ENCODE data around the gene PTAR1. TPM values are rescaled to one million over a fixed set of nuclear protein-coding genes. Genes with fewer than 3 reads are reported as not detected.
"Not testable (repeated sequence)": the region's sequence is repeated elsewhere in the genome, so short reads cannot be mapped to it uniquely, and the experiment has no call there.

The PTAR1 gene
- total RNA-seq, 1 donor from 2014 or later = 76.8 TPM

DNA sequence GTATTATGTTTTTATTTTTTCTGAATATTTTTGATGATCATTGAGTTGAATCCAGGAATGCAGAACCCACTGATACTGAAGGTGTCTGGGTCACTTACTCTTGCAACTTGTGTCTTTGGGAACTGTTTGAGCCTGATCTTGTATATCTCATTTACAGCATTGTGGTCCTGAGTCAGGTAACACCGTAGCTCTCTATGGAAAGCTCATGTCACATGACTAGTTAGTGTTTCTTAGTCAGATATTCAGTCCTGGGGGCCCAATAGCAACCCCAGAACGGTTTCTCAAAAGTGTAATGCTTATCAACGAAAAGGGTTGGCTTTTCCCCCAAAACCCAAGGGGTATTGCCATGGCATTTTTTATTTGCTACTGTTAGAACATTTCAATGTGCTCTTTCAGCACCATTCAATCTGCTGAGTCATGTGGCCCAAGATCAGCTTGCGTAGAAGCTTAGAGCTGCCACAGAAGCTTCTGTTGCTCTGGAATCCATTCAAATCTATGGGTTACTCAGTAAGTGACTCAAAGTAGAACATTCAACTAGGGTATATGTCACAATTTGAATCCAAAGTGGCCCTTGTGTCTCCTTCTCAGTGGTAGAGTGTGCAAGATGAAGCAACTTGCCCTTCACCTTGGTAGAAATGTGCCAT is 12.1 kb upstream of the PTAR1 start:
- Histone ChIP-seq H3K9ac (ENCODE audit: low read length) (no peak overlapping the region), H3K9me3 (ENCODE audit: insufficient read depth, low read depth, low read length) (no peaks in the 10 kb centered on the region), H3K4me1 (ENCODE audit: insufficient read depth, low read length) (no peaks in the 10 kb centered on the region), H2AFZ (ENCODE audit: low read depth, low read length) (no peak overlapping the region), H3K27ac (ENCODE audit: low read depth, low read length) (no peak overlapping the region), H3K79me2 (ENCODE audit: insufficient read depth, low read length) (no peaks in the 10 kb centered on the region), H3K36me3 (ENCODE audit: insufficient read depth, low read length) (no peaks in the 10 kb centered on the region), H3K4me2 (ENCODE audit: low read length) (no peak overlapping the region), H3K27me3 (ENCODE audit: insufficient read depth, low read length) (no peaks in the 10 kb centered on the region), H4K20me1 (ENCODE audit: insufficient read depth, low read length) (no peaks in the 10 kb centered on the region), H3K4me3 (ENCODE audit: insufficient read depth, low read depth, low read length) (no peak overlapping the region)
- Mint-ChIP-seq H3K4me3 (ENCODE audit: unreplicated experiment) (no peak overlapping the region), H3K27me3 (ENCODE audit: low read depth, unreplicated experiment) (no peaks in the 10 kb centered on the region), H3K36me3 (ENCODE audit: low read depth, unreplicated experiment) (no peaks in the 10 kb centered on the region), H3K4me1 (ENCODE audit: low read depth, unreplicated experiment) (no peaks in the 10 kb centered on the region), H3K27ac (ENCODE audit: unreplicated experiment) (no peak overlapping the region), H3K9me3 (ENCODE audit: unreplicated experiment) (peaks cover 4% of the 10 kb centered on the region)
- DNase-seq (ENCODE audit: low read depth) (peak; percentile 77), FAIRE-seq (no peak)
- no peak for TF ChIP-seq EZH2 (IDR thresholded peaks at IDR 0.05; ENCODE audit: insufficient read depth, low read length)
- TF ChIP-seq, protein P1, sequence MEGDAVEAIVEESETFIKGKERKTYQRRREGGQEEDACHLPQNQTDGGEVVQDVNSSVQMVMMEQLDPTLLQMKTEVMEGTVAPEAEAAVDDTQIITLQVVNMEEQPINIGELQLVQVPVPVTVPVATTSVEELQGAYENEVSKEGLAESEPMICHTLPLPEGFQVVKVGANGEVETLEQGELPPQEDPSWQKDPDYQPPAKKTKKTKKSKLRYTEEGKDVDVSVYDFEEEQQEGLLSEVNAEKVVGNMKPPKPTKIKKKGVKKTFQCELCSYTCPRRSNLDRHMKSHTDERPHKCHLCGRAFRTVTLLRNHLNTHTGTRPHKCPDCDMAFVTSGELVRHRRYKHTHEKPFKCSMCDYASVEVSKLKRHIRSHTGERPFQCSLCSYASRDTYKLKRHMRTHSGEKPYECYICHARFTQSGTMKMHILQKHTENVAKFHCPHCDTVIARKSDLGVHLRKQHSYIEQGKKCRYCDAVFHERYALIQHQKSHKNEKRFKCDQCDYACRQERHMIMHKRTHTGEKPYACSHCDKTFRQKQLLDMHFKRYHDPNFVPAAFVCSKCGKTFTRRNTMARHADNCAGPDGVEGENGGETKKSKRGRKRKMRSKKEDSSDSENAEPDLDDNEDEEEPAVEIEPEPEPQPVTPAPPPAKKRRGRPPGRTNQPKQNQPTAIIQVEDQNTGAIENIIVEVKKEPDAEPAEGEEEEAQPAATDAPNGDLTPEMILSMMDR (IDR thresholded peaks at IDR 0.05; ENCODE audit: insufficient read depth, low read depth, low read length) = no peak

DNA sequence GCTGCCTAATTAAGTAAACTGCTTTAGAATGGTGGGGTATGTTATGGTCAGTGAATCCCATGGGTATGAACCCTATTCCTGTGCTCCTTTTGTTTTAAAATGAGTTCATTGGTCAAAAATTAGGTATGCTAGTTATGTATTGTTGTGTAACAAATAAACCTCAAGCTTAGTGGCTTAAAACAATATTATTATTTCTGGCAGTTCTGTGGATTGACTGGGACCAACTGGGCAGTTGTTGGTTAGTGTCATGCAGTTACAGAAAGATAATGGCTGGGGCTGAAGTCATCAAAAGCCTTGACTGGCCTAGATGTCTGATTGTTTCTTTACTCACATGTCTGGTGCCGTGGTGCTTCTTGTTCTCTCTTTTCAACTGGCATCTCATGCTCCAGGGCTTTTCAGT is 8.9 kb upstream of the PTAR1 start:
- H3K36me3 Mint-ChIP-seq (ENCODE audit: low read depth, unreplicated experiment) = no peaks in the 10 kb centered on the region
- Histone ChIP-seq H3K27me3 (ENCODE audit: insufficient read depth, low read length) (no peaks in the 10 kb centered on the region), H3K4me3 (ENCODE audit: insufficient read depth, low read depth, low read length) (no peak overlapping the region), H3K9ac (ENCODE audit: low read length) (no peak overlapping the region), H4K20me1 (ENCODE audit: insufficient read depth, low read length) (no peaks in the 10 kb centered on the region), H3K27ac (ENCODE audit: low read depth, low read length) (no peak overlapping the region), H3K36me3 (ENCODE audit: insufficient read depth, low read length) (no peaks in the 10 kb centered on the region), H3K4me2 (ENCODE audit: low read length) (no peak overlapping the region), H3K9me3 (ENCODE audit: insufficient read depth, low read depth, low read length) (no peaks in the 10 kb centered on the region), H3K4me1 (ENCODE audit: insufficient read depth, low read length) (no peaks in the 10 kb centered on the region), H3K79me2 (ENCODE audit: insufficient read depth, low read length) (no peaks in the 10 kb centered on the region), H2AFZ (ENCODE audit: low read depth, low read length) (no peak overlapping the region)
- TF ChIP-seq EZH2 (IDR thresholded peaks at IDR 0.05; ENCODE audit: insufficient read depth, low read length) = no peak
- TF ChIP-seq, protein P1 (IDR thresholded peaks at IDR 0.05; ENCODE audit: insufficient read depth, low read depth, low read length) = no peak
- peaks cover 2% of the 10 kb centered on the region for H3K4me1 Mint-ChIP-seq (ENCODE audit: low read depth, unreplicated experiment)
- H3K4me3 Mint-ChIP-seq (ENCODE audit: unreplicated experiment) = no peak overlapping the region
- DNase-seq (ENCODE audit: low read depth) (peak; percentile 11), FAIRE-seq (no peak)
- H3K9me3 Mint-ChIP-seq (ENCODE audit: unreplicated experiment) = peaks cover 4% of the 10 kb centered on the region
- H3K27ac Mint-ChIP-seq (ENCODE audit: unreplicated experiment) = no peak overlapping the region
- H3K27me3 Mint-ChIP-seq (ENCODE audit: low read depth, unreplicated experiment) = no peaks in the 10 kb centered on the region

DNA sequence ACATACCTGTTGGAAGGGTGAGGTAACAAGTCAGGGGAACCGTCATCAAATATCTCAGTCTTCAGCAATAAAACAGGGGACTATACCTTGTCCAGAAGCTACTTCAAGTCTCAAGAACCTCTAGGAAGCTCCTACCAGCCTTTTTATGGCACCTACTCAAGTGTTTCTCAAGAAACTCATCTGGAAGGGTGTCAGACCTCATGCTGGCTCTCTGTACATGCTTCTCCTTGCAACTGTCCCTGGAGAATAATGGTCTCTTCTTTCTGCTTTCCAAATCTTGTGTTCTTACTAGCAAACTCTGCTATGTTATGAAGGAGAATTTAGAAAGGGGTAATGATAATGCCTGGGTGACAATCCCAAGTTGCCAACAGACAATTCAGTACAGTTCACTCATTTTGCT is 8.3 kb upstream of the PTAR1 start:
- H3K27me3 Mint-ChIP-seq (ENCODE audit: low read depth, unreplicated experiment) = no peaks in the 10 kb centered on the region
- FAIRE-seq = no peak

DNA sequence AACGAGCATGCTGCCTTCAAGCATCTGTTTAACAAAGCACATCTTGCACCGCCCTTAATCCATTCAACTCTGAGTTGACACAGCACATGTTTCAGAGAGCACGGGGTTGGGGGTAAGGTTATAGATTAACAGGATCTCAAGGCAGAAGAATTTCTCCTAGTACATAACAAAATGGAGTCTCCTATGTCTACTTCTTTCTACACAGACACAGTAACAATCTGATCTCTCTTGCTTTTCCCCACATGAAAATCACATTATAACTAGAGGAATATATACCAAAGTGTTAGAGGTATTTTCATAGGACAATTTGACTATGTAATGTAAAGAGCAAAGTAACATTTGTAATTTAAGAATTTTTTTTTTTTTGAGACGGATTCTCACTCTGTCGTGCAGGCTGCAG is 4.1 kb upstream of the PTAR1 start:
- H3K27ac ChIP-seq (ENCODE audit: low read depth, low read length); H3K4me1 ChIP-seq (ENCODE audit: insufficient read depth, low read length); H3K4me3 ChIP-seq (ENCODE audit: insufficient read depth, low read depth, low read length); H3K36me3 Mint-ChIP-seq (ENCODE audit: low read depth, unreplicated experiment); H3K9ac ChIP-seq (ENCODE audit: low read length); H3K4me2 ChIP-seq (ENCODE audit: low read length); FAIRE-seq; DNase-seq (ENCODE audit: low read depth); H3K36me3 ChIP-seq (ENCODE audit: insufficient read depth, low read length); H4K20me1 ChIP-seq (ENCODE audit: insufficient read depth, low read length); H2AFZ ChIP-seq (ENCODE audit: low read depth, low read length); H3K4me1 Mint-ChIP-seq (ENCODE audit: low read depth, unreplicated experiment); H3K27me3 Mint-ChIP-seq (ENCODE audit: low read depth, unreplicated experiment); H3K27me3 ChIP-seq (ENCODE audit: insufficient read depth, low read length); H3K4me3 Mint-ChIP-seq (ENCODE audit: unreplicated experiment); H3K79me2 ChIP-seq (ENCODE audit: insufficient read depth, low read length); H3K9me3 ChIP-seq (ENCODE audit: insufficient read depth, low read depth, low read length); H3K9me3 Mint-ChIP-seq (ENCODE audit: unreplicated experiment): not testable (repeated sequence)
- H3K27ac Mint-ChIP-seq (ENCODE audit: unreplicated experiment) = peak overlapping the region; percentile 87

More for the DNA sequence above, 8.3 kb upstream of the PTAR1 start:
- Mint-ChIP-seq H3K4me1 (ENCODE audit: low read depth, unreplicated experiment) (peaks cover 2% of the 10 kb centered on the region), H3K4me3 (ENCODE audit: unreplicated experiment) (no peak overlapping the region), H3K9me3 (ENCODE audit: unreplicated experiment) (peaks cover 4% of the 10 kb centered on the region), H3K27ac (ENCODE audit: unreplicated experiment) (no peak overlapping the region), H3K36me3 (ENCODE audit: low read depth, unreplicated experiment) (no peaks in the 10 kb centered on the region)
- H3K4me2 ChIP-seq (ENCODE audit: low read length) = no peak overlapping the region
- H3K9me3 ChIP-seq (ENCODE audit: insufficient read depth, low read depth, low read length) = no peaks in the 10 kb centered on the region
- H3K27me3 ChIP-seq (ENCODE audit: insufficient read depth, low read length) = no peaks in the 10 kb centered on the region
- H3K4me1 ChIP-seq (ENCODE audit: insufficient read depth, low read length) = no peaks in the 10 kb centered on the region
- H3K4me3 ChIP-seq (ENCODE audit: insufficient read depth, low read depth, low read length) = no peak overlapping the region
- no peak overlapping the region for H3K27ac ChIP-seq (ENCODE audit: low read depth, low read length)
- TF ChIP-seq EZH2 (IDR thresholded peaks at IDR 0.05; ENCODE audit: insufficient read depth, low read length) = no peak
- TF ChIP-seq, protein P1 (IDR thresholded peaks at IDR 0.05; ENCODE audit: insufficient read depth, low read depth, low read length) = no peak
- H2AFZ ChIP-seq (ENCODE audit: low read depth, low read length) = no peak overlapping the region
- no peak overlapping the region for H3K9ac ChIP-seq (ENCODE audit: low read length)
- no peaks in the 10 kb centered on the region for H3K36me3 ChIP-seq (ENCODE audit: insufficient read depth, low read length)
- H4K20me1 ChIP-seq (ENCODE audit: insufficient read depth, low read length) = no peaks in the 10 kb centered on the region
- H3K79me2 ChIP-seq (ENCODE audit: insufficient read depth, low read length) = no peaks in the 10 kb centered on the region
- DNase-seq (ENCODE audit: low read depth) = no peak

Data from astrocyte (in vitro differentiated cells and primary cell).